GM19238 (cell line): ENCODE results near the gene KDM1B.

Experiments
- DNase-seq: peaks from one replicate; pipeline ENCODE4 v3.0.0; 2011; ENCODE audit warnings: low spot score; ENCODE audit not compliant: insufficient read length

KDM1B gene

DNA sequence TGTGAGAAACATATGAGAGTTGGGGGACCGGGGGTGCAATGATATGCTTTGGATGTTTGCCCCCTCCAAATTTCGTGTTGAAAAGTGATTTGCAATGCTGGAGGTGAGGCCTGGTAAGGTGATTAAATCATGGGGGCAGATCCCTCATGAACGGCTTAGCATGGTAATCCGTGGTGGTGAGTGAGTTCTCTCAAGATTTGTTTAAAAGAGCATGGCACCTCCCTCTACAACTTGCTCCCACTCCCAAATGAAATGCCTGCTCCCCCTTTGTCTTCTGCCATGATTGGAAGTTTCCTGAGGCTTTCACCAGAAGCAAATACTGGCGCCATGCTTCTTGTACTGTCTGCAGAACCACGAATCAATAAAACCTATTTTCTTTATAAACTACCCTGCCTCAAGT lies 106.7 kb downstream of the KDM1B start:
- DNase-seq: no peak

DNA sequence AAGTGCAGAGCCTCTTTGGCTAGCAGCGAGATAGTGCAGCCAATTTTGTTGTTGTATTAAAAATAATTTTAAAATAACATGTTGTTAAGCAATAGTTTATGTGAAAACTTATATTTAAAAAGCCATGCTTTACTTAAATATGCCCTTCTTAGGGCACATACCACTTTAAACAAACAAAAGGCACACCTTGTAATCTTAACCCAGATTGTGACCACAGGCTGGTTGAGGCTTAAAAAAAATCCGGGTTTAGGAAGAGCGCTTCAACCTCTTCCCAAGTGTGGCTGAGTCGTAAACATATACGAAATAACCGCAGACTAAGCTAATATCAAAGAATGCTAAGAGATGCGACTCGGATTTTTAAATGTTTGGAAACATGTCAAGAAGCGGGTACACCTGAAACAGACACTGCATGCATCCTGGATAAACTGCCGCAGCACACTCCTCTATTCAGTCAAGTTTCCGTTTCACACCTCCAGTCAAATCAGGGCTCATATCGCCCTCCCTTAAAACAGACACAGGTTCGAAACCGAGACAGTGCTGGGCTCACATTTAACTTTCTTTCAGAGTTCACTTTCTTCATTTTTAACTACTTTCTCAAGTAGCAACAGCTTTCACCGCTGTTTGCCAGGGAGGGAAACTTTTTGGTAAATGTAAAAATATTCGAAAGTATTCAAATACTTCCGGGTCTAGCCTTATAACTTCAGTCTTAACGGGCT lies 107.6 kb downstream of the KDM1B start:
- peak; percentile 56 for DNase-seq

DNA sequence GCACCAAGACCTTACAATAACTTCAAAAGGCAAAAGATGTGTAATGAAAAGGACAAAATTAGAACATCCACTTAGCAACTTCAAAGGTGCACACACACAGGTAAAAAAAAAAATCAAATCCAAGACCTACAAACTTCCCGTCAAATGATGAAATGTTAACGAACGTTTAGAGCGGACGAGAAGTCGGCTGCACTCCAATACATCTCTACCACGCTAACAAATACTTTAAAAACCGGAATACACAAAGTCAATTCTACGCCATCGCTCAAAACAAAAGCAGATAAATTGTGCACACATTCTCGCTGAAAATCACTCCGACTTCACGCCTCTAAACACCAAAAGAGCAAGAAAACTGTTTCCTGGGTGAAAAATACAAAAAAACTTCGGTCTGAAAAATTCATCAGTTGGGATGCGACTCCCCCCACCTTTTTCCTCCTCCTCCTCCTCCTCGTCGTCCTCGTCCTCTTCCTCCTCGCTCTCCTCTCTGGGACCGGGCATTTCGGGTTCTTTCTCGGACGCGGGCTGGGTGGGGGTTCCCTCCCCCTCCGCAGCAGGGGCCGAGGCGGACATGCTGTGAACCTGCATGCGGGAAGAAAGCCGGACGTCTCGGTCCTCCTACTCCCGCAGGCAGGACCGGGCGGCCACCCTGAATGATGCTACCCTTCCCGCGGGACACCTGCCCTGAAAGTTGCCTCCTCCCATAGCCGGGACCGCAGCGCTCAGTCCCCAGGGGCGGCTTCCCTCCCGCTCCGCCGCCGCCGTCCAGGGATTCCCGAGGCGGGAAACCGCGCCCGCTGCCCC lies 108.4 kb downstream of the KDM1B start:
- peak; percentile 13 for DNase-seq

DNA sequence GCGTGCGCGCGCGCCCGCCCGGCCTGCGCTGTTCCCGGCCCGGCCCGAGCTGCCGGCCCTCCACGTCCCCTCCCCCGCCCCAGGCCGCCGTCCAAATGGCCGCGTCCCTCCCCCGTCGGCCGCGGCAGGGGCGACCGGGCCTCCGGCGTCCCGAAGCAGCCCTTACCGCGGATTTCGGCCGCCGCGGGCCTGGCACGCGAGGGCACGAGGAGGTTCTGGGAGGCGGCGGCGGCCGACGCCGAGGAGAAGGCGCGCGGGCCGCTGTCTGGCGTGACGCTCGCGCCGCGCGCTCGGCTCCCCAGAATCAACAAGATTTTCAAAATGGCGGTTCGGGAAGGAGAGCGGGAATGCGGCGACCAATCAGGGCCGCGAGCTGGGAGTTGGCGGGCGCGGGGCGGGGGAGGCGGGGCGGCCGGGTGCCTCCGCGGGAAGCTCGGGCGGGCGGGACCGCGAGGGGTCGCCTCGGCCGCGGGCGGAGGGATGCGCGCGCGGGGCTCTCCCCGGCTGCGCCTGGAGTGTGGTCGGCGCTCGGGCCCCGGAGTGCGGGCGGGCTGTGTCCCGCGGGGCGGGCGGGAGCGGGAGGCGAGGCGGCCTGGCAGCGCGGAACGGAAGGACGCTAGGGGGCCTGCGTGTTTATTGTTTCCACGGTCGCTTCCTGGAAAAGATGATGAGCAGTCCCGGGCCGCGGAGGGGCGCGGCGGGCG lies 109.1 kb downstream of the KDM1B start, which contains the start of gene DEK:
DEK (minus strand) TSS at position 312 of the 704 bp plus-strand sequence. CDS start 543 bp downstream, outside the sequence.
- peak; percentile 56 for DNase-seq

DNA sequence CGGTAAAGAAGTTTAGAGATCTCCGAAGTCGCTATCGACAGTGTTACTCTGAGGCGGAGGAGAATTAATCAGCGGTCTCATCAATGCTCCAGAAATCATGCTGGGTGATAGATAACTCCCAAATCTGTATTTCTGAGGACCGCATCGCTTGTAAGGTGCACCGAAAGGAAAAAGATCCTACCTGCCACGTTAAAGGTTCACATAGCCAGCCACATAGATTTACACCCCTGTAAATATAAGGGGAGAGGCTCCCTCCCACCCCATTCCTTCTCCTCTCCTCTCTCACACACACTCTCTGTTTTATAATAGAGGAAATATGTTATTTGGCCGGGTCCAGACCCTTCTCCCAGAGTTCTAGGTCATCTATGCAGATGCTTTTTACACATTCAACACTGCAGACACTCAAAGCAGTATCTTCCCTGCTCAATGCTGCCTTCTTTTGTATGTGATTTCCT lies 109.7 kb downstream of the KDM1B start:
- DNase-seq: no peak

DNA sequence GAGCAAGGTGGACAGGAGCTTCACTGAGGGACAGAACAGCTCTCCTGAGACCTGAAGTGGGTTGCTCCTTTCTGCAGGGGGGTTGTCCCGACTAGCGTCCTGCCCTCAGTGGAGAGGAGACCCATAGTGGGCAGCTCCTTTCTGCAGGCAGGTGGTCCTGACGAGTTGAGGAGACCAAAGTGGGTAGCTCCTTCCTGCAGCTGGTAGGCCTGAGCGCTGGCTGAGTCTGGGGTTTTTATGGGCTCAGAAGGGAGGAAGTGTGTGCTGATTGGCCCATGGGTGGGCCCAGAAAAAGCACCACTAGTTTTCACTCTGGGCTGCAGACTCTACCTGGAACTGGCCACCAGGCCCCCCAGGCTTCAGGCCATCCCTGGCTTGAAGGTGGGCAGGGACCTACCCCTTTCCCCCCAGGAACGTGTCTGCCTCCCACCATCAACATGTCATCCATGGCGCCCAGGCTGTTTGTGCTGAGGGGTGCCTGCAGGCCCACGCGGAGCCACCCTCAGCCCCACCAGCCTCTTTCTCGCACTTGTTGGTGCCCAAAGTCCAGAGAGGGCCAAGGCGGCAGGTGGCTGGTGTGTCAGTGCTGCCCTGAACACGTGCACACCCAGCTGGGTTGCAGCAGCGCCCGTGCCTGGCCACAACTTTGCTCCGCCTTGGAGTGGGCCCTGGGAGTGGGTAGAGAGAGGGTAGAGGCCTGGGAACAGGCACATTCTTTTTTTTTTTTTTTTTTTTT lies 110.7 kb downstream of the KDM1B start:
- no peak for DNase-seq

DNA sequence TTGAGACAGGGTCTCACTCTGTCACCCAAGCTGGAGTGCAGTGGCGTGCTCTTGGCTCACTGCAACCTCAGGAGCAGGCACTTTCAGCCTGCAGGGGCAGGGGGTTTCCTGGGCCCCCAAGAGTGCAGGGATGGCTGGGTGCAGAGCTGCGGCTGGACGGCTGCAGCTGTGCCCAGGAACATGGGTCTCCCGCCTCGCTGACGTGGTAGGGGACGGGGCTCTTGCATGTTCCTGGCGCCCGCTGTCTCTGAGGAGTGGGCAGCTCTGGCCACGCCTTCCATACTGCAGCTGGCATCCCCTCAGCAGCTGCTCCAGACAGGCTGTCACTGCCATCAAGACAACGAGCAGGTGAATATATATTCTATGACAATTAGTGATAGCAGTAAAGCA lies 111.3 kb downstream of the KDM1B start:
- DNase-seq: no peak

DNA sequence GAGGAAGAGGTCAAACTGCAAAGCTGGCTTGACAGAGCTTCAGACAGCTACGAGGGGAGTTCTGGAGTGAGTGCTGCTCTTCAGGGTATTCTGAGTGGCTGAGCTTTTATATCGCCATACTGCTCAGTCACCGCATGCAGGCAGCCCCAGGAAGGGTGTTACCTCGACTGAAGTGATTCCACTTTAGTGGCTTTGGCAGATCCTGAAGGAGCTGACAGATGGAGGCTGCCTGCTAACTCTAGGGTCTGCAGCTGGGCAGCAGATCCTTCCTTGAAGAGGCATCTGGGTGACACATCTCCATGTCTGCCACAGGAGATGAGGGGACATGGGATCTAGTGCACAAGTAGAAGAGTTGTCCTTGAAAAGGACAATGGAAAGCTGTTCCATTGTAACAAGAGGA lies 112.8 kb downstream of the KDM1B start:
- DNase-seq: no peak

DNA sequence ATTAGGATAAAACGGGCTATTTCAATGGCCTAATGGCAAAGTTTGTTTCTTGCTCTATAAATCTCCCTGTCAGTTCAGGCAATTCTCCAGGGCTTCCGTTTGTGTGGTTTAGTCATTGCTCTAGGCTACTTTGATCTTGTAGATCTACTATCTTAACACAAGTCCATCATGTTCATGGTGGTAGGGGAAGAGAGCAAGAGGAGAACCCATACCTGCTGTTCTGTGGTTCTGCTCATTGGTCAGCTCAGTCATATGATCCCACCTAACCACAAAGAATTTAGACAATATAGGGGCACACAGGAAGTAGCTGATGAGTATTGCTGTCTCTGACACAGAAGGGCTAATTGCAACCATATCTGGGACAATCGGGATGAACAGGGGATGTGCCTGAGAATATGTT lies 114.0 kb downstream of the KDM1B start:
- peak; percentile 6 for DNase-seq

DNA sequence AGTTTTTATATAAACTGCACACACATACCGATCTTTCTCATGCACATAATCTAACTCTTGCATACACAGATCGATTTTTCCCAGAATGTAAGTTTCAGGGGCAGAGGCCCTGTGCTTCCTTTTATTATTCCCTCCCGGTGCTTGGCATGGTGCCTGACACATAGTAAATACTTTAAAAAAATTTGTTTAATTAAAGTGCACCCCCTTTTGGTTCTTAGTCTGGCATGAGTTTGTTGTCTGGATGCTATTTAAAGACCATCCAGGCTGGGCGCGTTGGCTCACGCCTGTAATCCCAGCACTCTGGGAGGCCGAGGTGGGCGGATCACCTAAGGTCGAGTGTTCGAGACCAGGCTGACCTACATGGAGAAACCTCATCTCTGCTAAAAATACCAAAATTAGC lies 114.5 kb downstream of the KDM1B start:
- DNase-seq: no peak

DNA sequence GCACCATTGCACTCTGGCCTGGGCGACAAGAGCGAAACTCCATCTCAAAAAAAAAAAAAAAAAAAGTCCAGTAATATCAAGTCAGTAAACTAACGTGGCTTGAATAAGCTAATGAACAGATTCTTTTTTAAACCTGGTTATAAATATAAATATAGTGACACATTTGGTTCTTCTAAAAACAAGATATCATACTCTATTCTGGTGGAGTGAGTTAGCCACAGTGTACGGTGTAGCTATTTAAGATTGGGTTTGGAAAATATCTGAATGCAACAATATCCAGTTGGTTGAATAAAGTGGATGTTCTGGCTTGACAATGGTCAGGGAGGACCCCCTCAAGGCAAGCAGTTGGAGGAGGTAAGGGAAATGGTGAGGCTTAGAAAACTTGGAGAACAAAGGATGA lies 115.0 kb downstream of the KDM1B start:
- no peak for DNase-seq
